ENCODE measurements around the gene MYO7A. TPM values are rescaled to one million over a fixed set of nuclear protein-coding genes. Genes with fewer than 3 reads are reported as not detected.

MYO7A gene
- total RNA-seq, 4 donors from 2014 or later = 13.4 to 29.9 (median 18.0) TPM

- DNase-seq (ENCODE audit: low spot score) (no peak), ATAC-seq (ENCODE audit: low FRiP score) (no peak)
- no peak for TF ChIP-seq CTCF (IDR thresholded peaks at IDR 0.05)
These were observed 87.1 kb downstream of the MYO7A start for GRCh38 chr11:77215106-77215505.

DNA sequence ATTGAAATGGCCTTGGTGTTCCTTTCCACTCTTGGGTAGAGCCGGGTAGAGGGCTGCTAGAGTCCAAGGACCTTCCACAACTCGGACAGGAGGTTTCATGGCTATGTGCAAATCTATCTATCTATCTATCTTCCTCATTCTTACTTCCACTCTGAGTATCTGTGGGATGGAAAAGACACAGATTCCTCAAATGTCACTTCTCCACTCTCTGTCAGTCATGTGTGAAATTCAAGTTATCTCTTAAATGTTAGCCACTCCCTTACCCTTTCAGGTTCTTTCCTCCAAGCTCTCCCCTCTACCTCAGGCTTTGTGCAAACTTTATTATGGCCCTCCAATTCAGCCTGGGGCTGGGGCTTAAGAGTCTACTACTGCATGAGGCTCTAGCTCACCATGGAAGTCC, 89.1 kb downstream of the MYO7A start:
- ATAC-seq (ENCODE audit: low FRiP score) (no peak), DNase-seq (ENCODE audit: low spot score) (no peak)
- TF ChIP-seq CTCF (IDR thresholded peaks at IDR 0.05) = no peak

- no peak for TF ChIP-seq CTCF (IDR thresholded peaks at IDR 0.05)
- DNase-seq (ENCODE audit: low spot score) (no peak), ATAC-seq (ENCODE audit: low FRiP score) (no peak)
These were observed 95.8 kb downstream of the MYO7A start for GRCh38 chr11:77223797-77224196.

GRCh38 chr11:77230878-77231605, 103.0 kb downstream of the MYO7A start:
- no peak for TF ChIP-seq CTCF (IDR thresholded peaks at IDR 0.05)
- ATAC-seq (ENCODE audit: low FRiP score) (no peak), DNase-seq (ENCODE audit: low spot score) (no peak)

GRCh38 chr11:77231800-77232199, 103.8 kb downstream of the MYO7A start:
- no peak for TF ChIP-seq CTCF (IDR thresholded peaks at IDR 0.05)
- ATAC-seq (ENCODE audit: low FRiP score) = no peak
- no peak for DNase-seq (ENCODE audit: low spot score)

DNA sequence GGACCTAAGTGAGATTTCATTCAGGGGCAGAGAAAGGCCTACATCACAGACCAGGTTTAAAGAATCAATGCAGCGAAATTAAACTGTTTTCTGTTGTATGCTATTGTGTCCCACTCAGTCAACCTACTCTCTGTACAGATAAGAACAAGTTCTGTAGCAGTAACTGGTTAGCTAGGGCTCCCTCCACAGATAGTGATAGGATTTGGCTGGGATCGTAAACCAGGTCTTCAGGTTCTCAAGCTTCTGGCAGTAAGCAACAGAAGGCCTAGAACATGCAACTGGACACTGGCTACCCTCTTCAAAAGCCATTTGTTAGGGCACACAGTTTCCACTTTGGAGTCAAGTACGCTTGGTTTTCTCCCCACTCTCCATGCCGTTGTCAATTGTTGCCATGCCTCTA, 104.2 kb downstream of the MYO7A start:
- no peak for DNase-seq (ENCODE audit: low spot score)
- no peak for TF ChIP-seq CTCF (IDR thresholded peaks at IDR 0.05)
- no peak for ATAC-seq (ENCODE audit: low FRiP score)

GRCh38 chr11:77233011-77233410, 105.0 kb downstream of the MYO7A start:
- no peak for TF ChIP-seq CTCF (IDR thresholded peaks at IDR 0.05)
- DNase-seq (ENCODE audit: low spot score) = no peak
- ATAC-seq (ENCODE audit: low FRiP score) = no peak

All from omental fat pad (tissue), 4 donors.